Measurements from ENCODE around the gene JOSD2.

DNA sequence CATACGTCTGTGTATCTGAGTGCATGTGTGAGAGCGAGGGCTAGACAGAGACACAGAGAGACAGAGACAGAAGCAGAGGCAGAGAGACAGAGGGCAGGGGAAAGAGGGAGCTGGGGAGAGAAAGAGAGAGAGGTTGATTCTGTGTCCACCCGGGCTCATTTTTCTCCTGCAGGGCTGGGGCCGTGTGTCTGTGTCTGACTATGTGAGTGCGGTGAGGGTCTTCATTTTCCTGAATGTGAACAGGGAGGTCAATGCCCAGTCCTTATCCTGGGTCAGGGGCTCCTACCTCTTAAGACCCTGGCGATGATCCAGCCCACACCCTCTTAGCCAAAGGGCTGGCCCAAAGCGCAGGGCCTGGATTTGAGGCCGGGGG lies 39.6 kb upstream of the JOSD2 start:
- TF ChIP-seq POLR2AphosphoS5 (IDR thresholded peaks at IDR 0.05; ENCODE audit: insufficient read depth, low read depth, low read length) (no peak), POLR2A (IDR thresholded peaks at IDR 0.05; ENCODE audit: low read depth, low read length) (no peak), EZH2 (IDR thresholded peaks at IDR 0.05; ENCODE audit: borderline replicate concordance, low read depth, low read length, severe bottlenecking) (no peak), JUN (IDR thresholded peaks at IDR 0.05; ENCODE audit: borderline replicate concordance, insufficient read depth, insufficient read length, low read depth) (no peak), MYC (IDR thresholded peaks at IDR 0.05; ENCODE audit: low read depth, low read length) (no peak), GATA2 (IDR thresholded peaks at IDR 0.05; ENCODE audit: insufficient read depth, insufficient read length, low read depth, low read length) (no peak)
- TF ChIP-seq, protein P1, sequence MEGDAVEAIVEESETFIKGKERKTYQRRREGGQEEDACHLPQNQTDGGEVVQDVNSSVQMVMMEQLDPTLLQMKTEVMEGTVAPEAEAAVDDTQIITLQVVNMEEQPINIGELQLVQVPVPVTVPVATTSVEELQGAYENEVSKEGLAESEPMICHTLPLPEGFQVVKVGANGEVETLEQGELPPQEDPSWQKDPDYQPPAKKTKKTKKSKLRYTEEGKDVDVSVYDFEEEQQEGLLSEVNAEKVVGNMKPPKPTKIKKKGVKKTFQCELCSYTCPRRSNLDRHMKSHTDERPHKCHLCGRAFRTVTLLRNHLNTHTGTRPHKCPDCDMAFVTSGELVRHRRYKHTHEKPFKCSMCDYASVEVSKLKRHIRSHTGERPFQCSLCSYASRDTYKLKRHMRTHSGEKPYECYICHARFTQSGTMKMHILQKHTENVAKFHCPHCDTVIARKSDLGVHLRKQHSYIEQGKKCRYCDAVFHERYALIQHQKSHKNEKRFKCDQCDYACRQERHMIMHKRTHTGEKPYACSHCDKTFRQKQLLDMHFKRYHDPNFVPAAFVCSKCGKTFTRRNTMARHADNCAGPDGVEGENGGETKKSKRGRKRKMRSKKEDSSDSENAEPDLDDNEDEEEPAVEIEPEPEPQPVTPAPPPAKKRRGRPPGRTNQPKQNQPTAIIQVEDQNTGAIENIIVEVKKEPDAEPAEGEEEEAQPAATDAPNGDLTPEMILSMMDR (IDR thresholded peaks at IDR 0.05; ENCODE audit: extremely low read depth in 1 of 2, insufficient read depth in 1 of 2, low read depth in 1 of 2, low read length in 2 of 2): no peak
- TF ChIP-seq, protein P2, sequence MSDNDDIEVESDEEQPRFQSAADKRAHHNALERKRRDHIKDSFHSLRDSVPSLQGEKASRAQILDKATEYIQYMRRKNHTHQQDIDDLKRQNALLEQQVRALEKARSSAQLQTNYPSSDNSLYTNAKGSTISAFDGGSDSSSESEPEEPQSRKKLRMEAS (IDR thresholded peaks at IDR 0.05; ENCODE audit: insufficient read depth, insufficient read length): no peak

Data from endothelial cell of umbilical vein (primary cell).